Vagina (tissue), 2 donors: ENCODE results near the gene SERPINB11. TPM values are rescaled to one million over a fixed set of nuclear protein-coding genes. Genes with fewer than 3 reads are reported as not detected.
"Not testable (repeated sequence)": the region's sequence is repeated elsewhere in the genome, so short reads cannot be mapped to it uniquely, and the experiment has no call there.

ENCODE experiments used
- DNase-seq, 2 donors: peaks; one replicate each; pipeline ENCODE4 v3.0.0-alpha.2; 2017; ENCODE audit errors: extremely low spot score in 2 of 2
- H3K27ac ChIP-seq: fragments of 200-600 bp; sonication (generic); one replicate; pipeline ENCODE4 v1.5.1; 2019
- H3K27me3 ChIP-seq: fragments of 200-600 bp; sonication (generic); one replicate; pipeline ENCODE4 v1.5.1; 2019
- H3K36me3 ChIP-seq, 2 donors: fragments of 200-600 bp; sonication (generic); one replicate each; pipeline ENCODE4 v1.5.1; 2017 to 2019
- H3K4me1 ChIP-seq: fragments of 200-600 bp; sonication (generic); one replicate; pipeline ENCODE4 v1.5.1; 2019
- H3K4me3 ChIP-seq, 2 donors: fragments of 200-600 bp; sonication (generic); 1 replicate in 1 of 2; 2 replicates in 1 of 2; pipeline ENCODE4 v1.5.1; 2016 to 2019
- H3K9me3 ChIP-seq: fragments of 200-600 bp; sonication (generic); one replicate; pipeline ENCODE4 v1.5.1; 2019
- POLR2A ChIP-seq, 2 donors: fragments of 450-650 bp; IDR thresholded peaks; one replicate each; pipeline ENCODE4 v1.6.1; 2017; ENCODE audit warnings: antibody characterized with exemption in 2 of 2, mild to moderate bottlenecking in 2 of 2, moderate library complexity in 2 of 2
- POLR2AphosphoS5 ChIP-seq, 2 donors: sonication (generic); formaldehyde crosslinking; IDR thresholded peaks; one replicate each; pipeline ENCODE4 v1.9.0; 2017; ENCODE audit warnings: antibody characterized with exemption in 2 of 2, mild to moderate bottlenecking in 2 of 2, low read depth in 1 of 2; ENCODE audit not compliant: insufficient read depth in 1 of 2
- intact Hi-C: fragments of 100-400 bp; cut with DNase I; formaldehyde crosslinking; loops from one replicate; pipeline ENCODE4 v1.15.1; 2023
- total RNA-seq: library from RNA; depleted of rRNA; stranded (reverse); fragments of >200 nt; gene quantifications from one replicate; pipeline ENCODE4 v1.2.3, GENCODE V29; 2016
- TF ChIP-seq, protein P1 (sequence below), 3 experiments: fragments of 450-650 bp in 2 of 3; fragments of 200-600 bp in 1 of 3; sonication (generic) in 1 of 3; IDR thresholded peaks; one replicate each; pipeline ENCODE4 v1.5.1; 2017 to 2019; ENCODE audit warnings: antibody characterized with exemption in 3 of 3, mild to moderate bottlenecking in 2 of 3, moderate library complexity in 2 of 3

SERPINB11 gene
- total RNA-seq, 1 donor from 2014 or later = 8.6 TPM

DNA sequence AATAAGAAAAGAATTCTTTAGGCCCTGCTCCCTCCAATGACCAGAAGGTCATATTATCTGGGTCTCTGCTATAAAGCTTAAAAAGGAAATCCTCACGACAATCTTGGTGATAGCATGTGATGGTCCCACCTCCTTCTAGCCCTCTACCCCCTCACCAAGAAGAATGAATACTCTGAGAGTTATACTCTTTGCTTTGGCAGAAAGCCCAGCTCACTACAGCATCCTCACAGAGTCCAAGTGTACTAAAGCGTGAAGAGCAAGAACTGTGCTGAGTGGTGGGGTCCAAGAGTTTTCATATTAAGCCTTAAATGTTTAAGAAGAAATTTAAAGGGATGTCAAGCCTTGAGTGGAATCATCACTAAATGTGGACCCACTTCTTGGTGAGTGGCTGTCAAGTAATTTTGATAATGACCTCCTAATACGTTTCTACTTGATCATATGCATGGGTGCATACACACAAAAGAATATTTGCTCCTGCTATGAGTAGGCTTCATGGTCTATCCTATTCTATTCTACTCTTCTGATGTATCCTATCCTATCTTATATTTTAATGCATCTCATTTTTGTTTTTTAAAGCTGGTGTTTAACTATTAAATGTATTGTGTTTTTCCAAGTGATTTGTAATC lies 56.0 kb downstream of the SERPINB11 start:
- Histone ChIP-seq H3K27me3 (no peaks in the 10 kb centered on the region), H3K4me1 (no peaks in the 10 kb centered on the region), H3K36me3 (no peaks in the 10 kb centered on the region), H3K27ac (no peak overlapping the region), H3K4me3 (no peak overlapping the region), H3K9me3 (no peaks in the 10 kb centered on the region)
- intact Hi-C loops = no loop called here
- TF ChIP-seq POLR2AphosphoS5 (IDR thresholded peaks at IDR 0.05; ENCODE audit: insufficient read depth in 1 of 2, low read depth in 1 of 2) = no peak
- TF ChIP-seq POLR2A (IDR thresholded peaks at IDR 0.05) = no peak
- TF ChIP-seq, protein P1, sequence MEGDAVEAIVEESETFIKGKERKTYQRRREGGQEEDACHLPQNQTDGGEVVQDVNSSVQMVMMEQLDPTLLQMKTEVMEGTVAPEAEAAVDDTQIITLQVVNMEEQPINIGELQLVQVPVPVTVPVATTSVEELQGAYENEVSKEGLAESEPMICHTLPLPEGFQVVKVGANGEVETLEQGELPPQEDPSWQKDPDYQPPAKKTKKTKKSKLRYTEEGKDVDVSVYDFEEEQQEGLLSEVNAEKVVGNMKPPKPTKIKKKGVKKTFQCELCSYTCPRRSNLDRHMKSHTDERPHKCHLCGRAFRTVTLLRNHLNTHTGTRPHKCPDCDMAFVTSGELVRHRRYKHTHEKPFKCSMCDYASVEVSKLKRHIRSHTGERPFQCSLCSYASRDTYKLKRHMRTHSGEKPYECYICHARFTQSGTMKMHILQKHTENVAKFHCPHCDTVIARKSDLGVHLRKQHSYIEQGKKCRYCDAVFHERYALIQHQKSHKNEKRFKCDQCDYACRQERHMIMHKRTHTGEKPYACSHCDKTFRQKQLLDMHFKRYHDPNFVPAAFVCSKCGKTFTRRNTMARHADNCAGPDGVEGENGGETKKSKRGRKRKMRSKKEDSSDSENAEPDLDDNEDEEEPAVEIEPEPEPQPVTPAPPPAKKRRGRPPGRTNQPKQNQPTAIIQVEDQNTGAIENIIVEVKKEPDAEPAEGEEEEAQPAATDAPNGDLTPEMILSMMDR (IDR thresholded peaks at IDR 0.05) = no peak
- DNase-seq = no peak

DNA sequence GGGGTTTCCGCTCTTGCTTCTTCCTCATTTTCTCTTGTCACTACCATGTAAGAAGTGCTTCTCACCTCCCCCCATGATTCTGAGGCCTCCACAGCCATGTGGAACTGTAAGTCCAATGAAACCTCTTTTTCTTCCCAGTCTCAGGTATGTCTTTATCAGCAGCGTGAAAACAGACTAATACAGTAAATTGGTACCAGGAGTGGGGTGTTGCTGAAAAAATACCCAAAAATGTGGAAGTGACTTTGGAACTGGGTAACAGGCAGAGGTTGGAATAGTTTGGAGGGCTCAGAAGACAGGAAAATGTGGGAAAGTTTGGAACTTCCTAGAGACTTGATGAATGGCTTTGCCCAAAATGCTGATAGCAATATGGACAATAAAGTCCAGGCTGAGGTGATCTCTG lies 57.0 kb downstream of the SERPINB11 start:
- DNase-seq, intact Hi-C loops, H3K27ac ChIP-seq, H3K36me3 ChIP-seq, H3K9me3 ChIP-seq, H3K4me3 ChIP-seq, H3K4me1 ChIP-seq, H3K27me3 ChIP-seq: not testable (repeated sequence)

DNA sequence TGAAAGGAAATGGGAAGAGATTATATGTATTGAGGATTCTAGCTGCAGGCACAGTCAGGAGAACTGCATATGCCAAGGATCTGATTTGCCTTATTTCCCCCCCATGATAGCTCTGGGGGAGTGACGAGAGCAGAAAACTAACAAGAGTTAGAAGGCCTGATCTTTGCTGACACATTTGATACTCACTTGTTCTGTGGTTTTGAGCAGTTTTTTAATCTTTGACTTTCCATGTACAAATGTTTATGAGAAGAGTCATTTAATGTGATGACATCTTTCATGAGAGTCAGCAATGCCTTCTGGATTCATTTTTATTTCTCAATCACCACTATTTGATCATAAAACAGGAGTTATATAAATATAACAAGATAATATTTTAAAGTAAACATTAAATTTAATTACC lies 59.8 kb downstream of the SERPINB11 start:
- DNase-seq = no peak
- Histone ChIP-seq H3K9me3 (no peaks in the 10 kb centered on the region), H3K36me3 (no peaks in the 10 kb centered on the region), H3K4me1 (no peaks in the 10 kb centered on the region), H3K4me3 (no peak overlapping the region), H3K27me3 (no peaks in the 10 kb centered on the region), H3K27ac (no peak overlapping the region)
- intact Hi-C loops = no loop called here
- no peak for TF ChIP-seq POLR2A (IDR thresholded peaks at IDR 0.05)
- TF ChIP-seq, protein P1 (IDR thresholded peaks at IDR 0.05) = no peak
- no peak for TF ChIP-seq POLR2AphosphoS5 (IDR thresholded peaks at IDR 0.05; ENCODE audit: insufficient read depth in 1 of 2, low read depth in 1 of 2)

DNA sequence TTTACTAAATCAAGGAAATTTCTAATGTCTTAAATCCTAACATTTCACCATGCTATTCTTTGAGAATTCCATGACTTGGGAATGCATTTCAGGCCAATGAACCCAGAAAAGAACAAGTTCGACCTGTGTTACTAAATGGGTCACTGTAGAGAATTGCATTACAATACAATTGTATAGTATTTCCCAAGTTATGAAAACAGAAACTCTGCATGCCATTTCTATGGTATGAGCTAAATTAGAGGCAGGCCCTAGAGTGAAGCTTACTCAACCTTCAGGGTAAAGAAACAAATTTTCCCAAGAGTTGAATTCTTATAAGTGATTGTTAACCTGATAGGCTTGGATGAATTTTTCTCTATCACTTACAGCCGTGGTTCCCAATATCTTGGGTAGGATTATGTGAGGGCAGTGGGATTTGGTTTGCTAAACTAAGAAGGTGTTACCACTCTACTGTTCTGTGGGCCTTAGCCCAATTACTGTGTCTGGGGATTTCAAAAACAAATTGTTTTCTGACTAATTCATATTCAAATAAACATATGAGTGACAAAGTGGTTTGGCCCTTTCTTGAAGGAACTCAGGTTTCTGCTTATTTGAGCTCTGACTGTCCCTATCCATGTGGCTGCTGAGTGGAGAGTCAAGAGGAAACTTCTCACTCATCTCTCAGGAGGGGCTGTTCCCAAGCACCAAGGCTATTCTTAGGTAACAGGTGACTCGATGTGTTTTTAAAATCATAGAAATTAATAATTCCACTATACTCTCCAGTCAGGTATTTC lies 61.3 kb downstream of the SERPINB11 start:
- no peak overlapping the region for H3K27ac ChIP-seq
- H3K9me3 ChIP-seq = no peaks in the 10 kb centered on the region
- no peaks in the 10 kb centered on the region for H3K27me3 ChIP-seq
- DNase-seq = no peak
- TF ChIP-seq, protein P1 (IDR thresholded peaks at IDR 0.05) = no peak
- no peaks in the 10 kb centered on the region for H3K4me1 ChIP-seq
- H3K36me3 ChIP-seq = no peaks in the 10 kb centered on the region
- intact Hi-C loops = no loop called here
- no peak overlapping the region for H3K4me3 ChIP-seq

DNA sequence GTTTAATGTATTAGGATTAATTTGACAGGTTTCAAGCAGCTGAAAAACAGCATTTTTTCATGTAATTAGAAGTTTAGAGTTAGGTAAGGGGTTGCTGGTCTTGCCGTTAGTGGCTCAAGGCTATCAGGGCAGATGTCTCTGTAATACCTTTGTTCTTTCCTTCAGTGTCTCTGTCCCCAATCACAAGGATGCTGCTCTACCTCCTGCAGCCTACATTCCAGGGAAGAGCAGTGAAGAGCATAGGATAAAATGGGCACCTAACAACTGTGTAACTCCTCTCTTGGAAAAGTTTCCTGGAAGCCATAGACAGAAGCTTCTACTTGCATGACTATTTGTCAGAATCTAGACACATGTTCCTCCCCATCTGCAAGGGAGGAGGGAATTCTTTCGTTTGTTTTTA lies 63.1 kb downstream of the SERPINB11 start:
- no peaks in the 10 kb centered on the region for H3K36me3 ChIP-seq
- no peak overlapping the region for H3K4me3 ChIP-seq
- H3K27me3 ChIP-seq = no peaks in the 10 kb centered on the region
- intact Hi-C loops = no loop called here
- DNase-seq = no peak
- no peaks in the 10 kb centered on the region for H3K4me1 ChIP-seq
- no peak for TF ChIP-seq POLR2A (IDR thresholded peaks at IDR 0.05)
- TF ChIP-seq POLR2AphosphoS5 (IDR thresholded peaks at IDR 0.05; ENCODE audit: insufficient read depth in 1 of 2, low read depth in 1 of 2) = no peak
- TF ChIP-seq, protein P1 (IDR thresholded peaks at IDR 0.05) = no peak
- no peaks in the 10 kb centered on the region for H3K9me3 ChIP-seq
- H3K27ac ChIP-seq = no peak overlapping the region

Other genes starting within 250 kb of the SERPINB11 start
- 141 TPM for gene SERPINB5, start 226.0 kb upstream of the SERPINB11 start, total RNA-seq
- 20.1 TPM for gene SERPINB12, start 160.6 kb upstream of the SERPINB11 start, total RNA-seq
- gene SERPINB13, start 115.6 kb upstream of the SERPINB11 start, total RNA-seq = 131 TPM
- gene SERPINB4, start 58.7 kb upstream of the SERPINB11 start, total RNA-seq = 77.3 TPM
- gene SERPINB3, start 41.1 kb upstream of the SERPINB11 start, total RNA-seq = 464 TPM
- gene SERPINB7, start 72.5 kb downstream of the SERPINB11 start, total RNA-seq = 0.49 TPM
- 25.5 TPM for gene SERPINB2, start 184.7 kb downstream of the SERPINB11 start, total RNA-seq
- 0.98 TPM for gene SERPINB10, start 205.0 kb downstream of the SERPINB11 start, total RNA-seq
- not detected for gene HMSD, start 246.3 kb downstream of the SERPINB11 start, total RNA-seq